Measurements from ENCODE around the gene MED28.
"Not testable (repeated sequence)": the region's sequence is repeated elsewhere in the genome, so short reads cannot be mapped to it uniquely, and the experiment has no call there.

The MED28 gene, protein sequence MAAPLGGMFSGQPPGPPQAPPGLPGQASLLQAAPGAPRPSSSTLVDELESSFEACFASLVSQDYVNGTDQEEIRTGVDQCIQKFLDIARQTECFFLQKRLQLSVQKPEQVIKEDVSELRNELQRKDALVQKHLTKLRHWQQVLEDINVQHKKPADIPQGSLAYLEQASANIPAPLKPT

GRCh38 chr4:17614416-17615299, at the start of gene MED28:
MED28 (plus strand) TSS chr4:17614641; CDS start chr4:17614655, 14 bp downstream.
- peak within 1 kb of the TSS; percentile 99 for H3K4me3 ChIP-seq (ENCODE audit: low read depth, low read length)
- TF ChIP-seq CTCF (IDR thresholded peaks at IDR 0.05; ENCODE audit: low read depth, low read length), result no peak

GRCh38 chr4:17565846-17566245, 48.6 kb upstream of the MED28 start:
- H3K4me3 ChIP-seq (ENCODE audit: low read depth, low read length), result no peak overlapping the region
- TF ChIP-seq CTCF (IDR thresholded peaks at IDR 0.05; ENCODE audit: low read depth, low read length), result no peak

- TF ChIP-seq CTCF (IDR thresholded peaks at IDR 0.05; ENCODE audit: low read depth, low read length), result no peak
- H3K4me3 ChIP-seq (ENCODE audit: low read depth, low read length), result no peak overlapping the region
These were observed 47.2 kb upstream of the MED28 start for GRCh38 chr4:17567271-17567670.

DNA sequence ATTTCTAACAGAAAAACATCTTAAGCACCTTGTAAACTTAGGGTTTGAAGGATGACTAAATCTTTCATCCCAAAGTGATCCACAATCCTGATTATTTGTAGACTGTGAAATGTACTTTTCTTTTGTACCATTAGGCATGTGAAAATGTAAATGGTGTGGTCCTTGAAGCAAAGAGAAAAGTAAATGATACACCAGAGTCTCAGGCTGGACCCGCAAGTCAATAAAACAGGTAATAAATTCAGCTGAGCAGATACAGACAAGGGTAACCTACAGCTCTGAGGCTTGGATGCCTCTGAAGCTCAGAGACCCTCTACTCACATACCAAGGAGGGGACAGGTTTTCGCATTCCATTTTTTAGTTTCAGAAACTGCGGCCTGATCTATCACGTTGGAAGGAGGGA, 40.2 kb upstream of the MED28 start:
- no peak for TF ChIP-seq CTCF (IDR thresholded peaks at IDR 0.05; ENCODE audit: low read depth, low read length)
- H3K4me3 ChIP-seq (ENCODE audit: low read depth, low read length), result no peak overlapping the region

DNA sequence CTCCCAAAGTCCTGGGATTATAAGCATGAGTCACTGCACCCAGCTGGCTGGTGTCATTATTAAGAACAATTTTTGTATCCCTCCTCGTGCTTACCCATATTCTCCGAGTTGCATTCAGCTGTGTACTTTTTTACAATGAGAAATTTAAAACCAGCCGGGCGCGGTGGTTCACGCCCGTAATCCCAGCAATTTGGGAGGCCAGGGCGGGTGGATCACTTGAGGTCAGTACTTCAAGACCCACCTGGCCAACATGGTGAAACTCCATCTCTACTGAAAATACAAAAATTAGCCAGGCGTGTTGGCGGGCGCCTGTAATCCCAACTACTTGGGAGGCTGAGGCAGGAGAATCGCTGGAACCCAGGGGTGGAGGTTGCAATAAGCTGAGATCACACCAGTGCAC, 39.3 kb upstream of the MED28 start:
- not testable (repeated sequence) for H3K4me3 ChIP-seq (ENCODE audit: low read depth, low read length)

GRCh38 chr4:17576932-17577664, 37.3 kb upstream of the MED28 start, which contains the start of gene LAP3:
LAP3 (plus strand) TSS chr4:17577198; CDS start chr4:17577466, 268 bp downstream.
- H3K4me3 ChIP-seq (ENCODE audit: low read depth, low read length), result peak within 1 kb of the TSS; percentile 84
- no peak for TF ChIP-seq CTCF (IDR thresholded peaks at IDR 0.05; ENCODE audit: low read depth, low read length)

- no peak for TF ChIP-seq CTCF (IDR thresholded peaks at IDR 0.05; ENCODE audit: low read depth, low read length)
- H3K4me3 ChIP-seq (ENCODE audit: low read depth, low read length), result peak overlapping the region; percentile 84
These were observed 36.6 kb upstream of the MED28 start for GRCh38 chr4:17577665-17578481.
